ENCODE results near the gene MGST3.

DNA sequence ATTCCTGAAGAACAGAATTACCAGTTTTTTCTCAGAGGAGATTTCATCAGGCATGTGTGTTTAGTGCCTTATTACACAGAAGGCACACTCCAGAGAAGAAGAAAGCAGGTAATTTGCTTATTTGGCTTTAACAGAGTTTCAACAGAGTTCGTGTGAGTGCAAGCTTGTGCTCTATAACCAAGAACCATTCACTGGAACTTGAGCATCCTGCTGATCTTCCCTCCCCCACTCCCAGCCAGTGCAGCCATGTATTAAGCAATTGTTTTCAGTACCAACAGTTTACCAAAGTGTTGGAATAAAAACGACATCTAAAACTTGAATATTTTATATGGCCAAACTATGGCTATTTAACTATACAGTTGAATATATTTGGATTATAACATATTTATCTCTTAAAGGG is 4.3 kb downstream of the MGST3 start:
- no peak for TF ChIP-seq POLR2A (IDR thresholded peaks at IDR 0.05)
- TF ChIP-seq, protein P1, sequence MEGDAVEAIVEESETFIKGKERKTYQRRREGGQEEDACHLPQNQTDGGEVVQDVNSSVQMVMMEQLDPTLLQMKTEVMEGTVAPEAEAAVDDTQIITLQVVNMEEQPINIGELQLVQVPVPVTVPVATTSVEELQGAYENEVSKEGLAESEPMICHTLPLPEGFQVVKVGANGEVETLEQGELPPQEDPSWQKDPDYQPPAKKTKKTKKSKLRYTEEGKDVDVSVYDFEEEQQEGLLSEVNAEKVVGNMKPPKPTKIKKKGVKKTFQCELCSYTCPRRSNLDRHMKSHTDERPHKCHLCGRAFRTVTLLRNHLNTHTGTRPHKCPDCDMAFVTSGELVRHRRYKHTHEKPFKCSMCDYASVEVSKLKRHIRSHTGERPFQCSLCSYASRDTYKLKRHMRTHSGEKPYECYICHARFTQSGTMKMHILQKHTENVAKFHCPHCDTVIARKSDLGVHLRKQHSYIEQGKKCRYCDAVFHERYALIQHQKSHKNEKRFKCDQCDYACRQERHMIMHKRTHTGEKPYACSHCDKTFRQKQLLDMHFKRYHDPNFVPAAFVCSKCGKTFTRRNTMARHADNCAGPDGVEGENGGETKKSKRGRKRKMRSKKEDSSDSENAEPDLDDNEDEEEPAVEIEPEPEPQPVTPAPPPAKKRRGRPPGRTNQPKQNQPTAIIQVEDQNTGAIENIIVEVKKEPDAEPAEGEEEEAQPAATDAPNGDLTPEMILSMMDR (IDR thresholded peaks at IDR 0.05) = no peak

Measured in Peyer's patch (tissue), 4 donors.